SK-N-SH treated with all-trans-retinoic acid at 6 μM for 48 hours (cell line): Measurements from ENCODE around the gene CCDC146.

Experiments used
- BACH2 ChIP-seq: fragments of 250-450 bp; sonication (Bioruptor Pico); IDR thresholded peaks from 2 replicates; pipeline ENCODE4 v1.9.0; 2021; ENCODE audit warnings: mild to moderate bottlenecking, borderline replicate concordance
- CSRNP3 ChIP-seq: fragments of 250-450 bp; sonication (Bioruptor Pico); IDR thresholded peaks from 2 replicates; pipeline ENCODE4 v1.5.1; 2021; ENCODE audit warnings: mild to moderate bottlenecking, moderate library complexity
- GLIS3 ChIP-seq: fragments of 250-450 bp; sonication (Bioruptor Pico); IDR thresholded peaks from 2 replicates; pipeline ENCODE4 v1.5.0; 2020; ENCODE audit warnings: mild to moderate bottlenecking, moderate library complexity
- OSR1 ChIP-seq: fragments of 250-450 bp; sonication (Bioruptor Pico); IDR thresholded peaks from 2 replicates; pipeline ENCODE4 v1.8.0; 2022; ENCODE audit warnings: moderate library complexity, mild to moderate bottlenecking, inconsistent platforms
- RARB ChIP-seq: fragments of 250-450 bp; sonication (Bioruptor Pico); IDR thresholded peaks from 2 replicates; pipeline ENCODE4 v1.8.0; 2021; ENCODE audit warnings: mild to moderate bottlenecking, moderate library complexity
- TCF4 ChIP-seq: fragments of 250-450 bp; sonication (Bioruptor Pico); IDR thresholded peaks from 2 replicates; pipeline ENCODE4 v1.8.0; 2021; ENCODE audit warnings: mild to moderate bottlenecking, moderate library complexity, borderline replicate concordance
- TSHZ2 ChIP-seq: fragments of 250-450 bp; sonication (Bioruptor Pico); IDR thresholded peaks from 2 replicates; pipeline ENCODE4 v1.5.0; 2020; ENCODE audit warnings: mild to moderate bottlenecking, moderate library complexity
- ZFP3 ChIP-seq: fragments of 250-450 bp; sonication (Bioruptor Pico); IDR thresholded peaks from 2 replicates; pipeline ENCODE4 v1.5.0; 2020; ENCODE audit warnings: mild to moderate bottlenecking, moderate library complexity
- TF ChIP-seq, protein P1 (sequence below): fragments of 250-450 bp; sonication (Bioruptor Pico); IDR thresholded peaks from 2 replicates; pipeline ENCODE4 v1.8.0; 2020; ENCODE audit warnings: mild to moderate bottlenecking, moderate library complexity, borderline replicate concordance

DNA sequence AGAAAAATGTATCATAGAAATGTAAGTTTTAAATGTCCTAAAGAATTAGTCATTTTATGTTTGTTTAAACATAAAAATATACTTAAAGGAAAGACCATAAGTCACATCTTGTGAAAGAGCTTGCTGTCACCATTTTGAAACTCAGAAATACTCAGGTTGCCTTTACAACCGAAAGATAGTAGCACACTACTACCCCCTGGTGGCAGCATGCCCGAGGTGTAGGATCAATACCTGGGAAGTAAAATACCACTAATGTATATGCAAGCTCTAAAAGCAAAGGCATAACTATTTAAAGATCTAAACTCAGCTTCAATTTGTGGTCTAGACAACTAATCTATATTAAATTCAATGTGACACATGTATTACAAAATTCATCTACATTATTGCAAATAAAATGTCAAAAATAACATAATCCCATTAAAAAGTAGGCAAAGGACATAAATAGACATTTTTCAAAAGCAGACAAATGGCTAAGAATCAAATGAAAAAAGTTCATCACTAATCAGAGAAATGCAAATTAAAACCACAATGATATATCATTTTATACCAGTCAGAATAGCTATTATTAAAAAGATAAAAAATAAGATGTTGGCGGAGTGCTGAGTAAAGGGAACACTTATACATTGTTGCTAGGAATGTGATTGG is 124.9 kb downstream of the CCDC146 start:
- TF ChIP-seq TCF4 (CRISPR knock-in tag), result no peak
- TF ChIP-seq, protein P1, sequence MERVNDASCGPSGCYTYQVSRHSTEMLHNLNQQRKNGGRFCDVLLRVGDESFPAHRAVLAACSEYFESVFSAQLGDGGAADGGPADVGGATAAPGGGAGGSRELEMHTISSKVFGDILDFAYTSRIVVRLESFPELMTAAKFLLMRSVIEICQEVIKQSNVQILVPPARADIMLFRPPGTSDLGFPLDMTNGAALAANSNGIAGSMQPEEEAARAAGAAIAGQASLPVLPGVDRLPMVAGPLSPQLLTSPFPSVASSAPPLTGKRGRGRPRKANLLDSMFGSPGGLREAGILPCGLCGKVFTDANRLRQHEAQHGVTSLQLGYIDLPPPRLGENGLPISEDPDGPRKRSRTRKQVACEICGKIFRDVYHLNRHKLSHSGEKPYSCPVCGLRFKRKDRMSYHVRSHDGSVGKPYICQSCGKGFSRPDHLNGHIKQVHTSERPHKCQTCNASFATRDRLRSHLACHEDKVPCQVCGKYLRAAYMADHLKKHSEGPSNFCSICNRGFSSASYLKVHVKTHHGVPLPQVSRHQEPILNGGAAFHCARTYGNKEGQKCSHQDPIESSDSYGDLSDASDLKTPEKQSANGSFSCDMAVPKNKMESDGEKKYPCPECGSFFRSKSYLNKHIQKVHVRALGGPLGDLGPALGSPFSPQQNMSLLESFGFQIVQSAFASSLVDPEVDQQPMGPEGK (CRISPR knock-in tag), result no peak
- TF ChIP-seq BACH2 (CRISPR knock-in tag), result no peak
- no peak for TF ChIP-seq TSHZ2 (CRISPR knock-in tag)
- TF ChIP-seq OSR1, result no peak
- TF ChIP-seq GLIS3 (CRISPR knock-in tag), result no peak
- TF ChIP-seq CSRNP3 (CRISPR knock-in tag), result no peak
- no peak for TF ChIP-seq RARB (CRISPR knock-in tag)
- TF ChIP-seq ZFP3 (CRISPR knock-in tag), result no peak
